ENCODE measurements around the gene CNTROB.

CNTROB gene

GRCh38 chr17:7931709-7932482 lies at the start of gene CNTROB, which contains the start of gene TRAPPC1:
TSS of gene CNTROB (plus strand) at chr17:7932206. CDS start at chr17:7933080, 874 bp downstream.
TSS of gene TRAPPC1 (minus strand) at chr17:7931946. CDS start at chr17:7931829, 117 bp downstream.
- DNase-seq, result peak; percentile 100

- no peak for DNase-seq
These were observed 49.4 kb upstream of the CNTROB start for GRCh38 chr17:7882629-7883028.

GRCh38 chr17:7883781-7884386 lies 48.1 kb upstream of the CNTROB start:
- DNase-seq, result peak; percentile 72

DNA sequence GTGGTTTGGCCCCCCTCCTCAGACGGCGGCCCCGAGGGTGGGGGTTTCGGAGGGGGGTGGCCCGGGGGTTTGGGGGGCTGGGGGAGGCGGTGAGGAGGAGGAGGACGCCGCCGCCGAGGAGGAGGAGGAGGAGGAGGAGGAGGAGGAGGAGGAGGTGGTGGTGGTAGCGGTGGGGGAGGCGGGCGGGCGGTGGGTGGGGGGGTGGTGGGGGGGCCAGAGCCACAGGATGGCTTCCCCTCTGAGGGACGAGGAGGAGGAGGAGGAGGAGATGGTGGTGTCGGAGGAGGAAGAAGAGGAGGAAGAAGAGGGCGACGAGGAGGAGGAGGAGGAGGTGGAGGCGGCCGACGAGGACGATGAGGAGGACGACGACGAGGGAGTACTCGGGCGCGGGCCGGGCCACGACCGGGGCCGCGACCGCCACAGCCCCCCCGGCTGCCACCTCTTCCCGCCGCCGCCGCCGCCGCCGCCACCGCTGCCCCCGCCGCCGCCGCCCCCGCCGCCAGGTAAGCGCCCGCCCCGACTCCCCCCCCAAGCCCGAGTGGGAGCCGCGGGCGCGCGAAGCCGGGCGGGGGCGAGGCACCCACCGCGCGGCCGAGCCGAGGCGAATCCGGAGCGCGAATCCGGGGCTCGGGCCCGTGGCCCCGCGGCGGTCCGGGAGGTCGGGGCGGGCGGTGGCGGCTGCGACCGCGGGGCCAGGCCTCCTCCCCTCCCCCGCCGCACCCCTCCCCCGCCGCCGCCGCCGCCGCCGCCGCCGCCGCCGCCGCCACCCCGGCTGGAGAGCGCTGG lies 47.2 kb upstream of the CNTROB start:
- peak; percentile 52 for DNase-seq

DNA sequence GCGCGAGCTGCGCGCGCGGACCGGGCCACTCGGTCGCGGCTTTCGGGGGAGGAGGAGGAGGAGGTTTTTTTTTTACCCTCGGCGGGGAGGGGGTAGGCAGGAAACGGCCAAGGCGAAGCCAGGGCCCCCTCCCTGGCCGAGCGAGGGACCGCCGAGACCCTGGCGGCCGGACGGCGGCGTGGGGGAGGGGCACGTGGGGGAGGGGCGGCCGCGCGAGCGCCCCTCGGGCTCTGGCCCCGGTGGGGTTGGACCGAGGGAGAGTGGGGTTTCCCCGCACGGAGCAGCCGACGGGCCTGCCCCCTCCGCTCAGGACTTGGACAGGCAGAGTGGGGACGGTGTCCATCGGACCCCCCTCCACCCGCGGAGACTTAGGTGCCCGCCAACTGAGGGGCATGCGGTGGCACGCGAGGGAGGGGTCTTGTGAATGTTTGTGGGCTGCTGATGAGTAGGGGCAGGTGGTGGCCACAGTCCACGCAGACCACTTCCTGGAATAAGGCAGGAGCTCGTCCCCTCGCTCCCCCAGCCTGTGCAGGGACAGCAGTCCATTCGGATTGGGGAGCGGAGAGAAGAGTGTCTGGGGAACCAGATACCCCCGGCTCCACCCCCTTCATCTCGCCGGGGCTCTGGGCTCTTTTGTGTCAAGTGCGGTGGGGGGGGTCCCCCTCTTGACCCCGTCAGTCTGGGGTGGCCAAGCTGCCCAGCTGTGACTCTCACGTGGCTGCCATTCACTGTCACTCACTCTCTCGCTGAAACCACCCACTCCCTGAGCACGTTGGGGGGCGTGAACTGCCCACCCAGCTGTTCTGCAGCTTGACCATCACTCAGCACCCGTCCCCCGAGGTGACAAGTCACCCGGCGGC lies 46.4 kb upstream of the CNTROB start:
- DNase-seq, result peak; percentile 86

- peak; percentile 59 for DNase-seq
These were observed 45.6 kb upstream of the CNTROB start for GRCh38 chr17:7886227-7887037.

DNA sequence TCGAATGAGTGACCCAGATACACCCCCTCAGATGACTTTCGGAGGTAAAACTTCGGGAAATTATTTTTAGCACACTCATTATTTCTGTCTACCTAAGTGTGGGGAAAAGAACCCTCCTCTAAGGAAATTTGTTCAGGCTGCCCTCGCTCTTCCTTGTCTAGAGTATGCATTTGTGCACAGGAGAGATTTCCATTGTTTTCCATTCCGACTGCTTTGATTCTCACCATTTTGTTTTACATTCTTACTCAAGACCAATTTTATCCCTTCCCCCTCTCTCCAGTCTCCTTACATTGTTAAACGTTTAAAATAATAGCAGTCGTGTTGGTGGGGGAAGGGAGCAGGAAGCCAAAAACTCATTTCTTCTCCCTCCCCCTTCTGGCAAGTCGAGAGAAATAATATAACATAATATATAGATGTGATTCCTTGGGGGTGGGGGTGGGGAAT lies 44.9 kb upstream of the CNTROB start:
- no peak for DNase-seq

GRCh38 chr17:7887482-7888183 lies 44.4 kb upstream of the CNTROB start:
- peak; percentile 99 for DNase-seq

GRCh38 chr17:7888184-7888920 lies 43.7 kb upstream of the CNTROB start, which contains the start of gene CHD3:
TSS of gene CHD3 (plus strand) at chr17:7888789. CDS start at chr17:7889001, 212 bp downstream.
- peak; percentile 30 for DNase-seq

DNA sequence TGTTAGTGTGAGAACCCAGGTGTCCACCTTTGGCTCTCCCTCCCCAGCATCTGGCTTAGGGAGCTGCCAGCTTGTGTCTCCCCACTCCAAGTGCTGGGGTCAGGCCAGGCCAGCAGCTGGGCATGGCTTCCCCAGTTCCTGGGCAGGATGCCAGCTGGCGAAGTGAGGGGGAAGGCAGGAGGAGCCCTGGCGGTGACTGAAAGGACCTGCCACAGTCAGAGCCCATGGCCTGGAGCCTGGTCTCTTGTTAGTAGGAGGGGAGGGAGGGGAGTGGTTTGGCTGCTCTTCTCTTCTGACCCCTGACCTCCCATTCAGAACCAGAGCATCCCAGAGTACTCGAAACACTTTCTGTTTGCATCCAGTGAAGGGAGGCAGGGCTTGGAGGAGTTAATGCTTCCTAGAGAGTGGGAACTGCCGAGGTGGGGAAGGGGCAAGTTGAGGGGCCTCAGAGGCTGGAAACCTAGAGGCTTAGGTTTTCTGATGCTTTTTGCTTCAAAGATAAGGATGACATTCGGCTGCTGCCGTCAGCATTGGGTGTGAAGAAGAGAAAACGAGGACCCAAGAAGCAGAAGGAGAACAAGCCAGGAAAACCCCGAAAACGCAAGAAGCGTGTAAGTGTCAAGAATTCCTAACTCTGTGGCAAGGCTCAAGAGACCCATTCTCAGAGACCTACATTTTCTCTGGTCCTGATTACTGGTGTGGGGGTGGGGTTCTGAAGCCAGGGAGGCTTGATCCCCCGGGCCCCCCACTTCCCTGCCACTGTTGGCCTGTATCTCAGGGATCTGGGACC lies 42.6 kb upstream of the CNTROB start:
- peak; percentile 97 for DNase-seq

GRCh38 chr17:7893187-7893880 lies 38.7 kb upstream of the CNTROB start:
- no peak for DNase-seq

- no peak for DNase-seq
These were observed 37.8 kb upstream of the CNTROB start for GRCh38 chr17:7894226-7894625.

GRCh38 chr17:7894866-7895265 lies 37.1 kb upstream of the CNTROB start:
- DNase-seq, result no peak

DNA sequence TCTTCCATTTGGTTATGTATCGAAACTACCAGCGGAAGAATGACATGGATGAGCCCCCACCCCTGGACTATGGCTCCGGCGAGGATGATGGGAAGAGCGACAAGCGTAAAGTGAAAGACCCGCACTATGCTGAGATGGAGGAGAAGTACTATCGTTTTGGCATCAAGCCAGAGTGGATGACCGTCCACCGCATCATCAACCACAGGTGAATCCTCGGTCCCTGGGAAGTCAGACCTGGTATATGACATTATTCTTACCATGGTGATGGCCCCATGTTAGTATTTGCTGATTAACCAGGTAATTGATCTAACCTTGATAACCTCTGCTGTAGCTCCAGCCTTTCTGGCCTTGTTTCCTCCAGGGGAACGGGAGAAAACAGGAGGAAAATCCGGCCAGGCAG lies 34.9 kb upstream of the CNTROB start:
- DNase-seq, result no peak

DNA sequence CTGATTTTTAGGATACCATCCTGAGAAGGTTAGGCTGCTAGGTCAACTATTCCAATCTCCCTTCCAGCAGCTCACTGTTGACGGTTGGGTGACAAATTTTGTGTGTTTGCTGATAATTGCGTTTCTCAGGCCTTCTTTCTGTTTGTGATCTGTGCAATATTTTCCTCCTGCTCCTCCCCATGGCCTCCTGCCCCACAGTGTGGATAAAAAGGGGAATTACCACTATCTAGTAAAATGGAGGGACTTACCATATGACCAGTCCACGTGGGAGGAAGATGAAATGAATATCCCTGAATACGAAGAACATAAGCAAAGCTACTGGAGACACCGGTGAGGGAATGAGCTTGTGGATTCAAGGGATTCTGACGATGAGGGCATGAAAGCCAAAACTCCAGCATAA lies 34.2 kb upstream of the CNTROB start:
- peak; percentile 87 for DNase-seq

DNA sequence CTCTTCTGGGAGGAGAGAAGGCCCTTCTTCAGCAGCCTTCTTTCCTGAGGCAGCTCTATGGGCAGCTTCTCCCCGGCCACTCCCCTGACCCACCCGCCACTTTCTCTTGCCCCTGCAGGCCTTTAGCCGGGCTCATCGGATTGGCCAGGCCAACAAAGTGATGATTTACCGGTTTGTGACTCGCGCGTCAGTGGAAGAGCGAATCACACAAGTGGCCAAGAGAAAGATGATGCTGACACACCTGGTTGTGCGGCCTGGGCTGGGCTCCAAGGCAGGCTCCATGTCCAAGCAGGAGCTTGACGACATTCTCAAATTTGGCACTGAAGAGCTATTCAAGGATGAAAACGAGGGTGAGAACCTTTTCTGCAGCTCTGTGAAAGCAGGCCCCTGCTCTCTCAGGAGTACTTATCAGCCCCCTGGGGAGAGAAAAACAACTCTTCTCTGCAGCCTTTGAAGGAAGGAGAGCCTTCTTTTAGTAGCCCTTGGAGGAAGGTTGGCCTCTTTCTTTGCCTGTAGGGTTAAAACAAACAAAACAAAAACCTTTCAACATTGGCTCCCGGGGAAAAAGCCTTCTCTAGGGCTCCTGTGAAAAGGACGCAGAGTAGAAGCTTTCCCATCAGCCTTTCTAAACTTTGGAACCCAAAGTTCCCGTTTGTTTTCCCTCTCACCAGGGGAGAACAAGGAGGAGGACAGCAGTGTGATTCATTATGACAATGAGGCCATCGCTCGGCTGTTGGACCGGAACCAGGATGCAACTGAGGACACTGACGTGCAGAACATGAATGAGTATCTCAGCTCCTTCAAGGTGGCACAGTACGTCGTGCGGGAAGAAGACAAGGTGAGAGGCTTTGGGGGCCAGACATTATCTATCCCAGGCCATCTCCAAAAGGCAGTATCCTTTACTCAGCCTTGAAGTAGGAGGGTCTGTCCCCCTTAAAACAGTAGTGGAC lies 28.6 kb upstream of the CNTROB start:
- DNase-seq, result no peak

DNA sequence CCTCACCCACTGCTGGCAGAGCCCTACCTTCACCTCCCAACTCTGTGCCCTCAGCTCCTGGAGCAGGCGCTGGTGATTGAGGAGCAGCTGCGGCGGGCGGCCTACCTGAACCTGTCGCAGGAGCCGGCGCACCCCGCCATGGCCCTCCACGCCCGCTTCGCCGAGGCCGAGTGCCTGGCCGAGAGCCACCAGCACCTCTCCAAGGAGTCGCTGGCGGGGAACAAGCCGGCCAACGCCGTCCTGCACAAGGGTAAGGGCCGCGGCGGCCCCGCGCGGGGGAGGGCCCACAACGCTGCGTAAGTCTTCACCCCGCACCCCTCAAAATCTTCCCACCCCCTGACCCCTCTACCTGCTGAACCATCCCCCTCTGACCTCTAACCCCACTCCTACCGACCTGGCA lies 22.9 kb upstream of the CNTROB start:
- DNase-seq, result no peak

Measured in hematopoietic multipotent progenitor cell treated with erythropoietin and hydrocortisone succinate and interleukin-3 and kit ligand, for 4 days (in vitro differentiated cells).